ENCODE data around the gene ELK1.

GRCh38 chrX:47661539-47661938 is 11.2 kb upstream of the ELK1 start:
- TF ChIP-seq POLR2A (IDR thresholded peaks at IDR 0.05): no peak
- TF ChIP-seq, protein P1, sequence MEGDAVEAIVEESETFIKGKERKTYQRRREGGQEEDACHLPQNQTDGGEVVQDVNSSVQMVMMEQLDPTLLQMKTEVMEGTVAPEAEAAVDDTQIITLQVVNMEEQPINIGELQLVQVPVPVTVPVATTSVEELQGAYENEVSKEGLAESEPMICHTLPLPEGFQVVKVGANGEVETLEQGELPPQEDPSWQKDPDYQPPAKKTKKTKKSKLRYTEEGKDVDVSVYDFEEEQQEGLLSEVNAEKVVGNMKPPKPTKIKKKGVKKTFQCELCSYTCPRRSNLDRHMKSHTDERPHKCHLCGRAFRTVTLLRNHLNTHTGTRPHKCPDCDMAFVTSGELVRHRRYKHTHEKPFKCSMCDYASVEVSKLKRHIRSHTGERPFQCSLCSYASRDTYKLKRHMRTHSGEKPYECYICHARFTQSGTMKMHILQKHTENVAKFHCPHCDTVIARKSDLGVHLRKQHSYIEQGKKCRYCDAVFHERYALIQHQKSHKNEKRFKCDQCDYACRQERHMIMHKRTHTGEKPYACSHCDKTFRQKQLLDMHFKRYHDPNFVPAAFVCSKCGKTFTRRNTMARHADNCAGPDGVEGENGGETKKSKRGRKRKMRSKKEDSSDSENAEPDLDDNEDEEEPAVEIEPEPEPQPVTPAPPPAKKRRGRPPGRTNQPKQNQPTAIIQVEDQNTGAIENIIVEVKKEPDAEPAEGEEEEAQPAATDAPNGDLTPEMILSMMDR (IDR thresholded peaks at IDR 0.05): no peak
